PFSK-1 (cell line): Measurements from ENCODE around the gene ZCCHC14.

Source experiments
- FOXP2 ChIP-seq: optimal IDR thresholded peaks from 2 replicates; pipeline ENCODE3; 2011; ENCODE audit warnings: borderline replicate concordance, control low read depth, inconsistent platforms; ENCODE audit not compliant: insufficient read depth; ENCODE audit errors: extremely low read length, extremely low read depth
- POLR2AphosphoS5 ChIP-seq: IDR thresholded peaks from 2 replicates; pipeline ENCODE4 v1.6.1; 2012; ENCODE audit warnings: low read depth, mild to moderate bottlenecking, control low read depth, low read length, moderate library complexity
- SIN3A ChIP-seq: IDR thresholded peaks from 2 replicates; pipeline ENCODE4 v1.6.1; 2012; ENCODE audit warnings: mild to moderate bottlenecking, low read length, moderate library complexity, borderline replicate concordance; ENCODE audit not compliant: insufficient read depth
- TAF1 ChIP-seq: IDR thresholded peaks from 2 replicates; pipeline ENCODE4 v1.6.1; 2012; ENCODE audit warnings: low read length, control low read depth, borderline replicate concordance; ENCODE audit not compliant: insufficient read depth
- TF ChIP-seq, protein P1 (sequence below), 2 experiments: IDR thresholded peaks; 2 replicates each; pipeline versions ENCODE4 v1.6.1 to v1.8.0; 2011 to 2012; ENCODE audit warnings: low read depth in 2 of 2, low read length in 2 of 2, control low read depth in 1 of 2, inconsistent platforms in 1 of 2, mild to moderate bottlenecking in 1 of 2, moderate library complexity in 1 of 2; ENCODE audit not compliant: insufficient read depth in 1 of 2

- TF ChIP-seq POLR2AphosphoS5 (no peak), SIN3A (no peak), TAF1 (no peak), FOXP2 (no peak)
- TF ChIP-seq, protein P1, sequence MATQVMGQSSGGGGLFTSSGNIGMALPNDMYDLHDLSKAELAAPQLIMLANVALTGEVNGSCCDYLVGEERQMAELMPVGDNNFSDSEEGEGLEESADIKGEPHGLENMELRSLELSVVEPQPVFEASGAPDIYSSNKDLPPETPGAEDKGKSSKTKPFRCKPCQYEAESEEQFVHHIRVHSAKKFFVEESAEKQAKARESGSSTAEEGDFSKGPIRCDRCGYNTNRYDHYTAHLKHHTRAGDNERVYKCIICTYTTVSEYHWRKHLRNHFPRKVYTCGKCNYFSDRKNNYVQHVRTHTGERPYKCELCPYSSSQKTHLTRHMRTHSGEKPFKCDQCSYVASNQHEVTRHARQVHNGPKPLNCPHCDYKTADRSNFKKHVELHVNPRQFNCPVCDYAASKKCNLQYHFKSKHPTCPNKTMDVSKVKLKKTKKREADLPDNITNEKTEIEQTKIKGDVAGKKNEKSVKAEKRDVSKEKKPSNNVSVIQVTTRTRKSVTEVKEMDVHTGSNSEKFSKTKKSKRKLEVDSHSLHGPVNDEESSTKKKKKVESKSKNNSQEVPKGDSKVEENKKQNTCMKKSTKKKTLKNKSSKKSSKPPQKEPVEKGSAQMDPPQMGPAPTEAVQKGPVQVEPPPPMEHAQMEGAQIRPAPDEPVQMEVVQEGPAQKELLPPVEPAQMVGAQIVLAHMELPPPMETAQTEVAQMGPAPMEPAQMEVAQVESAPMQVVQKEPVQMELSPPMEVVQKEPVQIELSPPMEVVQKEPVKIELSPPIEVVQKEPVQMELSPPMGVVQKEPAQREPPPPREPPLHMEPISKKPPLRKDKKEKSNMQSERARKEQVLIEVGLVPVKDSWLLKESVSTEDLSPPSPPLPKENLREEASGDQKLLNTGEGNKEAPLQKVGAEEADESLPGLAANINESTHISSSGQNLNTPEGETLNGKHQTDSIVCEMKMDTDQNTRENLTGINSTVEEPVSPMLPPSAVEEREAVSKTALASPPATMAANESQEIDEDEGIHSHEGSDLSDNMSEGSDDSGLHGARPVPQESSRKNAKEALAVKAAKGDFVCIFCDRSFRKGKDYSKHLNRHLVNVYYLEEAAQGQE (IDR thresholded peaks at IDR 0.05; ENCODE audit: insufficient read depth in 1 of 2, low read depth in 2 of 2, low read length in 2 of 2): no peak
Observed at GRCh38 chr16:87358696-87359095, 134.1 kb downstream of the ZCCHC14 start.
